Upper lobe of left lung (tissue), 6 donors: Measurements from ENCODE around the gene SERPINA9. TPM values are rescaled to one million over a fixed set of nuclear protein-coding genes. Genes with fewer than 3 reads are reported as not detected.
A peak's percentile ranks its signal among the peaks of the same experiment; 100 is the strongest.

Source experiments
- ATAC-seq, 2 donors: fragments of 200-7000 bp; cut with Tn5 transposase; one replicate each; pipeline ENCODE4 v1.9.1; 2022; ENCODE audit warnings: mild to moderate bottlenecking in 2 of 2, moderate library complexity in 2 of 2; ENCODE audit not compliant: low FRiP score in 2 of 2
- DNase-seq, 2 donors: peaks; one replicate each; pipeline ENCODE4 v3.0.0-alpha.2; 2019 to 2020
- H3K27ac ChIP-seq, 4 donors: fragments of 200-600 bp; sonication (generic); one replicate each; pipeline ENCODE4 v1.5.1; 2016 to 2019
- H3K27me3 ChIP-seq, 4 donors: fragments of 200-600 bp; sonication (generic); one replicate each; pipeline ENCODE4 v1.5.1; 2017 to 2019
- H3K36me3 ChIP-seq, 4 donors: fragments of 200-600 bp; sonication (generic); one replicate each; pipeline ENCODE4 v1.5.1; 2016 to 2019
- H3K4me1 ChIP-seq, 4 donors: fragments of 200-600 bp; sonication (generic); one replicate each; pipeline ENCODE4 v1.5.1; 2018 to 2019
- H3K4me3 ChIP-seq, 4 donors: fragments of 200-600 bp; sonication (generic); one replicate each; pipeline ENCODE4 v1.5.1; 2017 to 2019; ENCODE audit warnings: mild to moderate bottlenecking in 2 of 4, moderate library complexity in 1 of 4
- H3K9me3 ChIP-seq, 4 donors: fragments of 200-600 bp; sonication (generic); one replicate each; pipeline ENCODE4 v1.5.1; 2018 to 2019
- CTCF ChIP-seq, 6 experiments: fragments of 450-650 bp in 4 of 6; fragments of 200-600 bp in 2 of 6; sonication (generic) in 2 of 6; IDR thresholded peaks; one replicate each; pipeline ENCODE4 v1.5.1; 2016 to 2019; ENCODE audit warnings: antibody characterized with exemption in 6 of 6
- EP300 ChIP-seq, 4 donors: sonication (generic); formaldehyde crosslinking; IDR thresholded peaks; one replicate each; pipeline ENCODE4 v1.5.1; 2017; ENCODE audit warnings: antibody characterized with exemption in 4 of 4, control low read depth in 2 of 4
- POLR2A ChIP-seq, 4 donors: fragments of 450-650 bp; IDR thresholded peaks; one replicate each; pipeline ENCODE4 v1.5.1; 2016 to 2017; ENCODE audit warnings: antibody characterized with exemption in 4 of 4, mild to moderate bottlenecking in 2 of 4
- POLR2AphosphoS5 ChIP-seq, 2 donors: sonication (generic); formaldehyde crosslinking; IDR thresholded peaks; one replicate each; pipeline ENCODE4 v1.5.1; 2017; ENCODE audit warnings: antibody characterized with exemption in 2 of 2
- WGBS, 2 donors: methylation state at CpG; one replicate each; pipeline ENCODE4 v1.1.5; 2017 to 2018; 5-methylcytosine and 5-hydroxymethylcytosine counted together
- total RNA-seq, 6 donors: library from RNA; depleted of rRNA in 4 of 6; stranded (reverse); fragments of >200 nt in 4 of 6; gene quantifications; one replicate each; pipeline versions ENCODE4 v1.1.0 to v1.2.1, GENCODE V29; 2016 to 2021
- donor health status: DM: no; HTN: no; CAD: no; lungs with moderate emphysema.
- donor health status: DM: no; HTN: yes; CAD: no; lungs with severe emphysema.

SERPINA9 gene
- total RNA-seq, 6 donors from 2014 or later: 0.14 TPM; not detected in 5

GRCh38 chr14:94462219-94462551 lies 13.8 kb downstream of the SERPINA9 start:
- Histone ChIP-seq H3K4me3 (no peak overlapping the region), H3K4me1 (no peaks in the 10 kb centered on the region), H3K9me3 (peaks cover 0 to 19% (median 9%) of the 10 kb centered on the region in 4 donors), H3K36me3 (no peaks in the 10 kb centered on the region), H3K27ac (no peak overlapping the region), H3K27me3 (no peaks in the 10 kb centered on the region)
- no peak for DNase-seq
- TF ChIP-seq EP300 (IDR thresholded peaks at IDR 0.05) (no peak), POLR2AphosphoS5 (IDR thresholded peaks at IDR 0.05) (no peak), CTCF (IDR thresholded peaks at IDR 0.05) (no peak), POLR2A (IDR thresholded peaks at IDR 0.05) (no peak)
- no peak for ATAC-seq
- 80 to 93% methylated on average over 6 of the region's 6 CpGs for WGBS, 2 donors

- H3K9me3 ChIP-seq: peaks cover 0 to 19% (median 9%) of the 10 kb centered on the region in 4 donors
- TF ChIP-seq CTCF (IDR thresholded peaks at IDR 0.05) (no peak), POLR2A (IDR thresholded peaks at IDR 0.05) (no peak), POLR2AphosphoS5 (IDR thresholded peaks at IDR 0.05) (no peak), EP300 (IDR thresholded peaks at IDR 0.05) (no peak)
- H3K36me3 ChIP-seq: no peaks in the 10 kb centered on the region
- ATAC-seq (no peak), DNase-seq (peak in 1 of 2 donors; percentile 46)
- H3K4me3 ChIP-seq: no peak overlapping the region
- no peaks in the 10 kb centered on the region for H3K4me1 ChIP-seq
- WGBS, 2 donors: 85 to 87% methylated on average over 19 of the region's 19 CpGs
- H3K27me3 ChIP-seq: no peaks in the 10 kb centered on the region
- H3K27ac ChIP-seq: no peak overlapping the region
Observed at GRCh38 chr14:94461526-94462218, 14.3 kb downstream of the SERPINA9 start.

- DNase-seq (peak in 1 of 2 donors; percentile 29), ATAC-seq (no peak)
- H3K27me3 ChIP-seq: no peaks in the 10 kb centered on the region
- H3K36me3 ChIP-seq: no peaks in the 10 kb centered on the region
- H3K4me3 ChIP-seq: no peak overlapping the region
- H3K4me1 ChIP-seq: no peaks in the 10 kb centered on the region
- H3K27ac ChIP-seq: no peak overlapping the region
- peaks cover 0 to 19% (median 9%) of the 10 kb centered on the region in 4 donors for H3K9me3 ChIP-seq
- no peak for TF ChIP-seq POLR2AphosphoS5 (IDR thresholded peaks at IDR 0.05)
- no peak for TF ChIP-seq POLR2A (IDR thresholded peaks at IDR 0.05)
- WGBS, 2 donors: 74 to 81% methylated on average over 8 of the region's 8 CpGs
Observed at GRCh38 chr14:94460631-94461416, 15.2 kb downstream of the SERPINA9 start.

GRCh38 chr14:94458558-94459205 lies 17.3 kb downstream of the SERPINA9 start:
- ATAC-seq: no peak
- Histone ChIP-seq H3K27ac (no peak overlapping the region), H3K4me3 (no peak overlapping the region), H3K27me3 (no peaks in the 10 kb centered on the region), H3K9me3 (peaks cover 0 to 4% (median 0%) of the 10 kb centered on the region in 4 donors), H3K4me1 (no peaks in the 10 kb centered on the region), H3K36me3 (no peaks in the 10 kb centered on the region)
- DNase-seq: no peak
- WGBS, 2 donors: 62 to 73% methylated on average over 2 of the region's 2 CpGs
- TF ChIP-seq EP300 (IDR thresholded peaks at IDR 0.05): no peak
- no peak for TF ChIP-seq CTCF (IDR thresholded peaks at IDR 0.05)
- no peak for TF ChIP-seq POLR2A (IDR thresholded peaks at IDR 0.05)
- TF ChIP-seq POLR2AphosphoS5 (IDR thresholded peaks at IDR 0.05): no peak

GRCh38 chr14:94458096-94458495 lies 17.9 kb downstream of the SERPINA9 start:
- TF ChIP-seq EP300 (IDR thresholded peaks at IDR 0.05): no peak
- no peak for TF ChIP-seq CTCF (IDR thresholded peaks at IDR 0.05)
- TF ChIP-seq POLR2A (IDR thresholded peaks at IDR 0.05): no peak
- no peak for TF ChIP-seq POLR2AphosphoS5 (IDR thresholded peaks at IDR 0.05)
- Histone ChIP-seq H3K9me3 (peaks cover 0 to 4% (median 0%) of the 10 kb centered on the region in 4 donors), H3K27me3 (no peaks in the 10 kb centered on the region), H3K4me3 (no peak overlapping the region), H3K36me3 (no peaks in the 10 kb centered on the region), H3K4me1 (no peaks in the 10 kb centered on the region), H3K27ac (no peak overlapping the region)
- WGBS, 2 donors: 70 to 71% methylated on average over 1 of the region's 1 CpG
- DNase-seq (no peak), ATAC-seq (no peak)
